ENCODE results near the gene CAMK2B.

The CAMK2B gene

GRCh38 chr7:44272456-44272855 lies 52.9 kb downstream of the CAMK2B start:
- DNase-seq, result no peak

- no peak for DNase-seq
These were observed 55.4 kb downstream of the CAMK2B start for GRCh38 chr7:44269943-44270493.

GRCh38 chr7:44269417-44269816 lies 56.0 kb downstream of the CAMK2B start:
- no peak for DNase-seq

GRCh38 chr7:44268671-44269070 lies 56.7 kb downstream of the CAMK2B start:
- no peak for DNase-seq

GRCh38 chr7:44267719-44268421 lies 57.5 kb downstream of the CAMK2B start:
- DNase-seq, result no peak

GRCh38 chr7:44267178-44267577 lies 58.2 kb downstream of the CAMK2B start:
- no peak for DNase-seq

- no peak for DNase-seq
These were observed 58.9 kb downstream of the CAMK2B start for GRCh38 chr7:44266526-44266925.

GRCh38 chr7:44265728-44266127 lies 59.7 kb downstream of the CAMK2B start:
- DNase-seq, result no peak

GRCh38 chr7:44264221-44264931 lies 61.0 kb downstream of the CAMK2B start:
- DNase-seq, result no peak

GRCh38 chr7:44263326-44264082 lies 61.9 kb downstream of the CAMK2B start:
- no peak for DNase-seq

GRCh38 chr7:44262031-44262430 lies 63.4 kb downstream of the CAMK2B start:
- no peak for DNase-seq

- DNase-seq, result no peak
These were observed 64.2 kb downstream of the CAMK2B start for GRCh38 chr7:44261240-44261639.

GRCh38 chr7:44259547-44260457 lies 65.6 kb downstream of the CAMK2B start:
- no peak for DNase-seq

GRCh38 chr7:44258865-44259546 lies 66.4 kb downstream of the CAMK2B start:
- no peak for DNase-seq

GRCh38 chr7:44258423-44258760 lies 67.0 kb downstream of the CAMK2B start:
- DNase-seq, result no peak

- DNase-seq, result peak; percentile 79
These were observed 67.6 kb downstream of the CAMK2B start for GRCh38 chr7:44257618-44258422.

- no peak for DNase-seq
These were observed 68.2 kb downstream of the CAMK2B start for GRCh38 chr7:44257213-44257612.

- DNase-seq, result no peak
These were observed 68.9 kb downstream of the CAMK2B start for GRCh38 chr7:44256459-44256858.

GRCh38 chr7:44251881-44252280 lies 73.5 kb downstream of the CAMK2B start:
- DNase-seq, result no peak

- DNase-seq, result no peak
These were observed 74.1 kb downstream of the CAMK2B start for GRCh38 chr7:44251269-44251668.

GRCh38 chr7:44249639-44250234 lies 75.7 kb downstream of the CAMK2B start:
- no peak for DNase-seq
